GM12801 (cell line): ENCODE measurements around the gene GOSR1.

Source experiments
- CTCF ChIP-seq: IDR thresholded peaks from one replicate; pipeline ENCODE4 v1.5.1; 2011; ENCODE audit warnings: control low read depth; ENCODE audit not compliant: insufficient read length; ENCODE audit errors: extremely low read depth

Gene GOSR1

GRCh38 chr17:30513346-30513745, 36.1 kb downstream of the GOSR1 start:
- no peak for TF ChIP-seq CTCF

DNA sequence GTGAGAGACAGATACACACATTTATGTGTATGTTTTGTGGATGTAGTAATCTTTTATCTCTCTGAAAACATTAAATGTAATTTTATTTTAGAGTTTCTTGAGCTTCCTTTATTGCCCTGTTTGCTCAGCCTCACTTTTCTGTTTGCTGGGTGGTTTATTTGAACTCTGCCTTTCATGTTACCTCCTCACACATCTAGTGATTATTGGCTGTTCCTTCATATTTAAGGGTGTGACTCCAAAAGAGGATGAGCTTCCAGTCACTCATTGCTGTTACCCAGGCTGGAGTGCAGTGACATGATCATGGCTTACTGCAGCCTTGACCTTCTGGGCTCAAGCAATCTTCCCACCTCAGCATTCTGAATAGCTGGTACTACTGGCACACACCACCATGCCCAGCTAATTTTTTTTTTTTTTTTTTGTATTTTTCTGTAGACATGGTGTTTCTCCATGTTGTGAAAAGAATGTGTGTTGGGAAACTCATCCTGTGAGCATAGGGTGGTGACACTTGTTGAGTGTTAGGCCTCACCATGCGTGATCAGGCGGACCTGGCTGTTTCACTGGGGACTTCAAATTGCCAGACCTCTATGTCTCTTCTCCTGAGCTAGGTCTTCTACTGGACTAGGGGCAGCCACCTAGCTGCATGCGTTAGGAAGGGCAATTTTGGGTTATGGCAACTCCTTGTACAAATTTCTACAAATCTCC, 37.8 kb downstream of the GOSR1 start:
- no peak for TF ChIP-seq CTCF

DNA sequence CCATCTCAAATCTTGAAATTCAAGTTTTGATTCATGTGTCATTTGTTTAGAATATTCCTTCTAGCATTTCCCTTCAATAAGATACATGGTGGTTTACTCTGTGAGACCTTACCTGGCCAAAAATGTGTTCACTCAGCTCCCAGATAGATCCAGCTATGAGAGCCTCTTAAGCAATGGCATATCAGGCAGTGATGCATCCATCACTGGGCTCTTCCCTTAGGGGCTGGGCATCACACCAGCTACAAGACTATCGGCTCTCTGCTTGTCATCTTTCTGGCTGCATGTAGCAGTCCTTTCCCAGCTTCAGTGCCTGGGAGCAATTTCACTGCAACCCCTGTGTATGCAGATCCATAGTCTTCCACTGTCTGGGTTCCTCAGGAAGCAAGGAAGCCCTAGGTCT, 40.6 kb downstream of the GOSR1 start:
- TF ChIP-seq CTCF = no peak

GRCh38 chr17:30519166-30519565, 42.0 kb downstream of the GOSR1 start:
- no peak for TF ChIP-seq CTCF

DNA sequence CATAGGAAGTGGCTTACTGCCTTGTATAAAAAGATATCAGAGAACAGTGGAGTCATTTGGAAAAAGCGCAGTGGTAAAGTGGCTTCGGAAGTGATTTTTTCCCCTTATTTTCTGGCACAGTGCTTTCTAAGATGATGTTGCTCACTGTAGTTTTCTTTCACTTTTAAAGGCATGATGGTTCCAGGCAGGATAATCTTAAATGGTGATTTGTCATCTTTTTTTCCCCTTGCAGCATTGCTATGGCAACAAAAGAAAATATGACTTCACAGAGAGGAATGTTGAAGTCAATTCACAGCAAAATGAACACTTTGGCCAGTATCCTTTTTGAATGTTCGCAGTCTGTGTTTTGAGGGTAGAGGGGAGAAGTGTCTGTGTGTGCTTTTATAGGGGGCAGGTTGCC, 42.5 kb downstream of the GOSR1 start:
- no peak for TF ChIP-seq CTCF

GRCh38 chr17:30520436-30520835, 43.2 kb downstream of the GOSR1 start:
- no peak for TF ChIP-seq CTCF

DNA sequence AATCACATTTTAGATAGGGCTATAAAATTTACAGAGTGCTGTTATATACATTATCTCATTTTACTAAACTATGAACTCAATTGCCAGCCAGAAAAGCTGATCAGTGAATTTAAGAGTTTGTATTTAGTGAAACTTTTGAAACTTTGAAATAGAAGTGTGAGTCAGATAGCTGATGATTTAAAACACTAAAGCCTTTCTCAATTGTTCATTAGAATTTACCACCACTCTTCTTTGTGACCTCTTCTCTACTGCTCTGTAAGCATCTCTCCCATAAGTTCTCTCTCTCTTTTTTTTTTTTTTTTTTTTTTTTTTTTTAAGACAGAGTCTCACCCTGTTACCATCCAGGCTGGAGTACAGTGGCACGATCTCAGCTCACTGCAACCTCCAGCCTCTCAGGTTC, 43.7 kb downstream of the GOSR1 start:
- no peak for TF ChIP-seq CTCF
